Thyroid gland (tissue), 4 donors: ENCODE measurements around the gene COL11A2.

ENCODE experiments used
- CTCF ChIP-seq, 6 experiments: fragments of 200-600 bp in 3 of 6; fragments of 450-650 bp in 3 of 6; sonication (generic) in 3 of 6; IDR thresholded peaks; one replicate each; pipeline ENCODE4 v1.5.1; 2016 to 2019; ENCODE audit warnings: antibody characterized with exemption in 6 of 6, mild to moderate bottlenecking in 2 of 6, inconsistent platforms in 1 of 6, moderate library complexity in 1 of 6
- POLR2A ChIP-seq, 2 donors: fragments of 450-650 bp; IDR thresholded peaks; one replicate each; pipeline ENCODE4 v1.6.1; 2017; ENCODE audit warnings: antibody characterized with exemption in 2 of 2, mild to moderate bottlenecking in 2 of 2, moderate library complexity in 1 of 2

- TF ChIP-seq CTCF (IDR thresholded peaks at IDR 0.05) (no peak), POLR2A (IDR thresholded peaks at IDR 0.05) (no peak)
Observed at GRCh38 chr6:33124525-33124901, 67.8 kb downstream of the COL11A2 start.
